T1000 (cell line): ENCODE measurements around the gene CLPX.
"Not testable (repeated sequence)": the region's sequence is repeated elsewhere in the genome, so short reads cannot be mapped to it uniquely, and the experiment has no call there.

ENCODE experiments used
- DNase-seq: peaks from one replicate; lab custom pipeline; 2025; ENCODE audit warnings: mixed read lengths; lab: John Stamatoyannopoulos, UW

Gene CLPX

DNA sequence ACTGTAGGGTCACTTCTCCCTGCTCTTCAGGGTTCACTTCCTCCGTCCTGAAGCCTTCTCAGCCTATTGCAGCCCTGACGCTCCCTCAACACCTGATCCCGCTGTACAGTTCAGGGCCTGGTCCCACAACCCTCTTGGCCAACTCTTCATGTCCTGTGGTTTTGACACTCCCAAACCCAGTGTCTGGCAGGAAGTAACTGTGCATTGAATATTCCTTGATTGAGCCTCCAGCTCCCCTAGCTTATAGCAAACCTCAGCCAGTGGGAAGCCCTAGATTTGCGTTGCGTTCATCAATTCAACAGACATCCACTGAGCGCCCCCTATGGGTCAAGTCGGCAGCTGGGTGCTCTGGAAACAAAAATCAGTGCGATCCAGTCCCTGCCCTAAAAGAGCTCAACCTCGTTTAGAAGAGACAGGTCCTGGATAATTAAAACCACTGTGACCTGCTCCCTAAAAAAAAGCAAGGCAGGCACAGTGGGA is 83.7 kb downstream of the CLPX start:
- no peak for DNase-seq

DNA sequence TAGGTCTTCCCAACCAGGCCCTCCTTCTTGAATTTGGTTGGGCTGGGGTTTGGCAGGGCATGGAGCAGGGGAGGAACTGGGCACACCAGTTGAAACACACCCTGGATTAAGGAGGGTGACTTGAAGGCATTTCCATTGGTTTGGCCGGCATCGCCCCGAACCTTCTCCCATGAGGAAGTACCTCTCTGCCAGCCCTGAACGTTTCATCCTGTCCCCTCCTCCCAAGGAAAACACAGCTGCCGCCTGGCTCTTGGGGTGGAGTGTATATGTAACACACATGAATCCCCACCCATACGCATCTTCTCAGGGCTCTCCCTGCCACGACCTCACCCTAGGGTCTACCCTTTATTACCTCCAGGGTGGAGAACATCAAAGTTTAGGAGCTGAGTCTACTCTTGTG is 84.7 kb downstream of the CLPX start:
- no peak for DNase-seq

DNA sequence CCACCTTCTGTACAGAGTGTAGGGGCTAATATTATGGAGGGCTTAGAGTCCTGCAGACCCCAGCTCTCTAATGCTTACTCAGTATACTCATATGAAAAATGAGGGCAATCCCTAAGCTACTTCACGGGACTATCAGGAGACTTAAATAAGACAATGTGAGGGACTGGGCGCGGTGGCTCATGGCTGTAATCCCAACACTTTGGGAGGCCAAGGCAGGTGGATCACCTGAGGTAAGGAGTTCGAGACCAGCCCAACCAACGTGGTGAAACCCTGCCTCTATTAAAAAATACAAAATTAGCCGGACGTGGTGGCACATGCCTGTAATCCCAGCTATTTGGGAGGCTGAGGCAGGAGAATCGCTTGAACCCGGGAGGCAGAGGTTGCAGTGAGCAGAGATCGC is 85.3 kb downstream of the CLPX start:
- not testable (repeated sequence) for DNase-seq

DNA sequence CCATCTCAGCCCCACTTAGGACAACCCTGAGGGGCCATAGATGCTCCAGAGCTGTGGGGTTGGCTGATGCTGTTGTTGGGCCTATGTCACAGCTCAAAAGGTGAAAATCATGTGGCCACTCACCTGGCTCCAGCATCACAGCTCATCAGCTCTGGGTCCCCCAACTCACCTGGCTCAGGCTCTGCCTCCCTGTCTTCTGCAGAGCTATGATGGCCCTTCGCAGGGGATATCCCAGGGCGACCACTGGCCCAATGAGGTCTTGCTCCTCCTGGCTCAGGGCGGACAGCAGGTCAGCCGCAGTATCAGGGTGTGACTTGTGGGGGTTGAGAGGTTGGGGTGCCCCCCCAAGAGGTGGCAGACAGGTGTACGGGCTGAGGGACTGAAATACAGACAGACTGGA is 85.8 kb downstream of the CLPX start:
- no peak for DNase-seq
